Umbilical cord (tissue), 2 donors: ENCODE results near the gene DTWD2. TPM values are rescaled to one million over a fixed set of nuclear protein-coding genes. Genes with fewer than 3 reads are reported as not detected.
"Not testable (repeated sequence)": the region's sequence is repeated elsewhere in the genome, so short reads cannot be mapped to it uniquely, and the experiment has no call there.

Experiments used
- DNase-seq: peaks from one replicate; pipeline ENCODE4 v3.0.0-alpha.2; 2015; ENCODE audit warnings: low spot score
- total RNA-seq: library from RNA; depleted of rRNA; stranded (reverse); fragments of >200 nt; gene quantifications from one replicate; pipeline ENCODE4 v1.2.3, GENCODE V29; 2014; ENCODE audit warnings: low replicate concordance; ENCODE audit not compliant: insufficient read depth

Gene DTWD2
- total RNA-seq: 28.4 TPM

DNA sequence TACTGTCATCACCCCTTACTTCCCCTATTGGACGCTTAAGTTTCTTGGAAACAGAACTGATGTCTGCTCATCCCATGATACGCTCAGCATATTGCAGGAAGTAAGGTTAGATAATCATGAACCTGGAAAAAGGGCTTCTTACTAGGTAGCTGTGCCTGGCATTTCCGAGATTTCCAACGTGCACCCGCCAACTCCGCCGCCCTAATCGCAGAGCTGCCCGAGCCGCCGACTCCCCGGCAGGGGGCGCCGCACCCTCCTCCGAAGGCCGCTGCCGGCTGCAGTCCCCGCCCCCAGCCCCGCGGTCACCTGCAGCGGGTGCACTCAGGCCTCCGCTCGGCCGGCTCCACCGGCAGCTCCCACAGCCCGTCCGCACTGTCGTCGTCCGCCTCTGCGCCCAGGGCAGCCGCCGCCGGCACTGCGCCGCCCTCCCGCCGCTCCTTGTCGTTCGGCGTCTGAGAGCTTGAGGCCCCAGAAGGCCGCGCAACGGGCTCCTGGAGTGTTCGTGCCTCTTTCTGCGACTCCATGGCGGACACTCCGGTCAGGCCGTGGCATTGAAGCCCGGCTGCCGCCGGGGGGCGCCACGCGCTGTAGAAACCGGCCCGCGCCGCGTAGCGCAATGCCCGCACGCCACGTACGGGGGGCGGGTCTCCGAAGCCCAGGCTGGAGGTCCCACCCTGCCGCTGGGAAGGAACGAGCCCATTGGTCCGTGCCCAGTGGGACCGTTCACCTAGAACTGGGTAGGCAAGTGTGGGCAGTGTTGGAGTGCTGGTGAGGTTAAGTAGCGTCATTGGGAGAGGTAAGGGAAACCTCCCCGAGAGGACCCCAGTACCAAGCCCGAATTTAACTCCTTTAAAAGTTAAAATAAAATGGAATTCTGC, at the start of gene DTWD2:
TSS of gene DTWD2 (minus strand) at position 560 of the 878 bp plus-strand sequence. CDS start at position 524, 36 bp downstream.
- peak; percentile 98 for DNase-seq

DNA sequence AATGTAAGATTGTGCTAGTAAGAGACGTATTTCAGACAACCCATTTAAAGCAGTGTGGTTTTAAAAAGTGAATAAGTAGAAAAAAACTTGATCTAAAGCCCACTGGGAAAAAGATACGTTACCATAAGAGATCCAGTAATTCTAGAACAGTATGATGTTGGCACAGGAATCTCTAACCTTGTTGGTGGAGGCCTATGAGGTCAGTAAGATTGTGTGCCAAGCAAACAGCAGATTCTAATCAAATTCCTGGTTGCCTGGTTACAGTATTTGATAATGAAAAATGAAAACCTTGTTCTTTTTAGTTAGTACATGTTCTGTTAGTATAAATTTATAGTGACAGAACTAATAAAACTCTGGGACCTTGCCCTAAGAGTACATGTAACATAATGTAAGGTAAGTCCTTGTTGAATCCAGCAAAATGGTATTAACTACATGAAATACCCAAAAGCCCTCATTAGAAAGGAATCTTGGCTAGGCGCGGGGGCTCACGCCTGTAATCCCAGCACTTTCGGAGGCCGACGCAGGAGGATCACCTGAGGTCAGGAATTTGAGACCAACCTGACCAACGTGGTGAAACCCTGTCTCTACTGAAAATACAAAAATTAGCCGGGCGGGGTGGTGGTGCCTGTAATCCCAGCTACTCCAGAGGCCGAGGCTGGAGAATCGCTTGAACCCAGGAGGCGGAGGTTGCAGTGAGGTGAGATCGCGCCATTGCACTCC, 49.3 kb upstream of the DTWD2 start:
- DNase-seq: no peak

DNA sequence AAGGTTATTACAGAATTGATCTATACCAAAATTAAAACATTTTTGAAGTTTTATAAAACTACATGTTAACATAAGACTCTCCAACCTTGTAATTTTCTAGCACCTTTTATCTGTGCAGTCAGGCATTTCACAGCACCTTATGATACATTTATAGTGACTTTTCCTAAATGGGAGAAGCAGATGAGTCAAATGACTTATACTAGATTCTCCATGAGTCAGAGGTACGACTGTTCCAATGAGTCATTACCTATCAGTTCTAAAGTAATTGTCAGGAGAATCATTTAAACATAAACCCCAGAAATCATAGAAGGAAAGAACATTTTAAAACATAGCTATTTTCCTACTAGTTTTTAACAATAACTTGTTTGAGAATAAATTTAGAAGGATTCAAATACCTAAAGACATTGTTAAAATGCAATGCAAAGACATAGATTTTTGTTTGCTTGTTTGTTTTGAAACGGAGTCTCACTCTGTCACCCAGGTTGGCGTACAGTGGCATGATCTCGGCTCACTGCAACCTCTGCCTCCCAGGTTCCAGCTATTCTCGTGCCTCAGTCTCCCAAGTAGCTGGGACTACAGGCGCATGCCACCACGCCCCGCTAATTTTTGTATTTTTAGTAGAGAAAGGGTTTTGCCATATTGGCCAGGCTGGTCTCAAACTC, 47.9 kb upstream of the DTWD2 start:
- DNase-seq: no peak

- DNase-seq: no peak
Observed at GRCh38 chr5:119033135-119033534, 44.8 kb upstream of the DTWD2 start.

- DNase-seq: no peak
Observed at GRCh38 chr5:119032656-119033055, 44.3 kb upstream of the DTWD2 start.

DNA sequence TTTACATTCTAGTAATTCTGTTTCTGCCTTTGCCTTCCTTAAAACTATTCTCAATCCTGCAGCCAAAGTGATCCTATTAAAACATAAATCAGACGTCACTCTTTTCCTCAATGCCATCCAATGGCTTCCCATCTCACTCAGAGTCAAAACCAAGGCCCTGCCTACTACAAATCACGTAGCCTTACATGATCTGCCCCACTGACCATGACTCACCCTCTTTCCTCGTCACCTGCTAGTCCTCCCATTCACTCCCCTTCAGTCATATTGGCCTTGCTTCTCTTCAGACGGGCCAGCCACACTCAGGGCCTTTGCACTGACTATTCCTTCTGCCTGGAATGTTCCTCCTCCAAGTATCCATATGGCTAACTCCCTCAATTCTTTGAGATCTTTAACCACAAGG, 43.6 kb upstream of the DTWD2 start:
- no peak for DNase-seq

DNA sequence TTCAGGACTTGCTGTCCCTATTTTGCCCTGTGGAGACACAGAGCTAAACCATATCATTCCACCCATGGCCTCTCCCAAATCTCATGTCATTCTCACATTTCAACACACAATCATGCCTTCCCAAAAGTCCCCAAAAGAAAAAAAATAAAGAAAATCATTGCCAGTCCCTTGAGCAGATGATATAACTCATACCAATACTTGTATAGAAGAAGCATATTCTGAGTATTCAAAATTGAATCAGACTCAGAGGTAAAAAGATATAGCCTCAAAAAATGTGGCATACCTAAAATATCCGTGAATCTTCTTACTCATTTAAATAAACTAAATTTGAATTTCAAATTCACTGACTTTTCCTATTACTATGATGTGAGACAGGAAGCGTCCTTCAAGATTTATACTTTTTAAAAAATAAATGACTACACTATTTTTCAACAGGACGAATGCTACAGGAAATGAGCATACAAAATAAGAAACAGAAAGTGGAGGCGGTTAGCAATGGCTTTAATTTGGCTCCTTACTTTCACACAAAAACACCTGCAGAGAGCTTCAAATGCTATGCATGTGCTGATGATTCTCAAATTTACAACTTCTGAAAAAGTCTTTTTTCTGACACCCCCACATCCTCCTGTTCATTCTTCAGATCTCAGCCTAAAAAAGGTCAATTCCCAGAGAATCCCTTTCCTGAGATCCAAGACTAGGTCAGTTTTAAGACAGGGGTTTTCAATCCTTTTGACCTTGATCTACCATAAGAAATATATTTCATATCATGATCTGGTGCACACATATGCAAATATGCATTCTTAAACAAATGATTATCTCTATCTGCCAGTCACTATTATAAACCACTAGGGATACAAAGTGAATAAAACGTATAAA, 42.9 kb upstream of the DTWD2 start:
- no peak for DNase-seq

GRCh38 chr5:119028575-119028974, 40.2 kb upstream of the DTWD2 start:
- no peak for DNase-seq

- DNase-seq: no peak
Observed at GRCh38 chr5:119022773-119023172, 34.4 kb upstream of the DTWD2 start.

DNA sequence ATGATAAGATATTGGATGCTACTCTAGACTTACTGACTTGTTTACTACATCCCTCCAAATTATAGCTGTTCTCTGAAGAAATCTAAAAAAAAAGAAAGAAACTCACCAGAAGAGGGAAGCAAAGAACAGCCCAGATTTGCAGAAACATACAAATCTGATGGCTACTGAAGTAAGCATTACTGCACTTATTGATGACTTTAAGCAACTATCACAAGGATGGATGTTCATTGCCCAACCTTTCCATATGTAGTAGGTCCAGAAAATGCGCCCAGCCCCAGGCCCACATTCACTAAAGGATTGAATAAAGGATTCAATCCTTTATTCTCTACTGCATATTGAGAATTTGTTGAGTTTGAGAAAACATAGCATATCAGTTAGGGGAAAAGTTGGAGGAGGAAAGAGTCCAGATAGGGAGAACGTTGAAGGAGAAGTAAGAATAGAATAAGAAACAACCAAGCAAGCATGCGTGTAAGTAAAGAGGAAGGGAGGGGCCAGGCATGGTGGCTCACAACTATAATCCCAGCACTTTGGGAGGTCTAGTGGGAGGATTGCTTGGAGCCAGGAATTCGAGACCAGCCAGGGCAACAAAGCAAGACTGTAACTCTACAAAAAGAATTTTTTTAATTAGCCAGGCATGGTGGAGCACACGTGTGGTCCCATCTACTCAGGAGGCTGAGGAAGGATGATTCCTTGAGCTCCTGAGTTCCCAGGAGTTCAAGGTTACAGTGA, 33.8 kb upstream of the DTWD2 start:
- DNase-seq: peak; percentile 50

DNA sequence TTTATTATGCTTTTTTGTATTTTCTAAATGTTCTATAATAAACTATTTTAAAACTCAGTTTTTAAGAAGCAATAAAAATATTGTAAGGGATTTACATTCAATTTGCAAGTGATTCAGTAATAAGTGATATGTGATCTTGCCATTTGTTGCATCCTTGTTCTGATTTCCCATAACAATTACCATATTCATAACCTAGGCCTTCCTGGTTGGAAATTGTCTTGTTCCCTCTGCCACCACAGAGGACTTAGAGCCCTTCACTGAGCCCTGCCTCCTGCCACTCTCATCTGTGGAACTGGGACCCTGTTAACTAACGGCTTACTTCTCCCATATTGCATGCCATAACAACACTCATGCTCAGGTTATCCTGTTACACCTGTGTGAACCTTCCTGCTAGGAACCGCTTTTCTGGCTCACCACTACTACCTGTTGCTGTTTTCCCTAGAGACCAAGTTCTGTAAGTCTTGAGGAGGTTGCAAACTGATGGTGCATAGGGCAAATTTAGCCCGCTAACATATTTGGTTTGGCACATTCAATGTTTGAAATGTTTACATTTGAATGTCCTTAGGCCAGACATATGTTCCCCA, 32.9 kb upstream of the DTWD2 start:
- DNase-seq: no peak

DNA sequence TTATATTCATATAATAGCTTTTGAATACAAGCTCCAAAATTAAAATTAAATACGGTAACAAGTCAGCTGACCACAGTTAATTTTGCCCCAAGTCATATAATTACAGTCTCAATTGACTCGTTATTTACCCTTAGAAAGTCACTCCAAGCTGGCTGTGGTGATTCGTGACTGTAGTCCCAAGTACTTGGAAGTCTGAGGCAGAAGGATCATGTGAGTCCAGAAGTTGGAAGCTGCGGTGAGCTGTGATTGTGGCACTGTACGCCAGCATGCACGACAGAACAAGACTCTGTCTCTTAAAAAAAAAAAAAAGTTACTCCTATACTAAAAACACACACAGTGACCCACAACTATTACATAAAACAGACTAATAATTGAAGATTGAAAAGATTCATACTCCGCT, 31.6 kb upstream of the DTWD2 start:
- DNase-seq: no peak

DNA sequence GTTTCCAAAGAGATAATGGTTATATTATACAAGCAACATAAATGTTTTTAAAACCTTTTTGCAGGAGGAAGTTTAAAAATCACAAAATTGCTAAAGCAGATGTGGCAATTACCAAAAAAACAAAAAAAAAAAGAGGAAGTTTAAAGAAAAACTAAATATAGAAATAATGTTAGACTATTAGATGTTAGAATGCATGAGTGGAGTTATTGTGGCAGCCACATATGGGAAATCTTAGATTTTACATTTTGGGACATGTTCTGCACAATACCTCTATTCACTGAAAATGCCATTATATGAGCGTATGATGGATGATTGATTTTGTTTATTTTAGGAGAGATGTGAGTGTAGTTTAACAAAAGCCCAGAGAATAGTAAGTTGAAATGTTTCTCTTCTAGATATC, 31.2 kb upstream of the DTWD2 start:
- no peak for DNase-seq

GRCh38 chr5:119017994-119018393, 29.6 kb upstream of the DTWD2 start:
- DNase-seq: no peak

GRCh38 chr5:119016125-119016774, 27.9 kb upstream of the DTWD2 start:
- no peak for DNase-seq

GRCh38 chr5:119011186-119011585, 22.8 kb upstream of the DTWD2 start:
- no peak for DNase-seq

- no peak for DNase-seq
Observed at GRCh38 chr5:119010206-119010605, 21.9 kb upstream of the DTWD2 start.

- no peak for DNase-seq
Observed at GRCh38 chr5:119009131-119009530, 20.8 kb upstream of the DTWD2 start.

- DNase-seq: no peak
Observed at GRCh38 chr5:118999696-119000095, 11.3 kb upstream of the DTWD2 start.

DNA sequence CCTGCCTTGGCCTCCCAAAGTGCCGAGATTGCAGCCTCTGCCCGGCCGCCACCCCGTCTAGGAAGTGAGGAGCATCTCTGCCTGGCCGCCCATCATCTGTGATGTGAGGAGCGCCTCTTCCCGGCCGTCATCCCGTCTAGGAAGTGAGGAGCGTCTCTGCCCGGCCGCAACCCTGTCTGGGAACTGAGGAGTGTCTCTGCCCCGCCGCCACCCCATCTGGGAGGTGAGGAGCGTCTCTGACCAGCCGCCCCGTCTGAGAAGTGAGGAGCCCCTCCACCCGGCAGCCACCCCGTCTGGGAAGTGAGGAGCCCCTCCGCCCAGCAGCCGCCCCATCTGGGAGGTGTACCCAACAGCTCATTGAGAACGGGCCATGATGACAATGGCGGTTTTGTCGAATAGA, 10.5 kb upstream of the DTWD2 start:
- DNase-seq: not testable (repeated sequence)
